SU-DHL-6 (cell line): ENCODE results near the gene CLIC2.
"Not testable (repeated sequence)": the region's sequence is repeated elsewhere in the genome, so short reads cannot be mapped to it uniquely, and the experiment has no call there.

Experiments used
- CTCF ChIP-seq: fragments of 200-600 bp; sonication (generic); IDR thresholded peaks from one replicate; pipeline ENCODE4 v1.5.1; 2017; ENCODE audit warnings: antibody characterized with exemption, mild to moderate bottlenecking, low read length, moderate library complexity; ENCODE audit not compliant: insufficient read depth, poor library complexity, severe bottlenecking
- EZH2phosphoT487 ChIP-seq: fragments of 200-600 bp; sonication (generic), shearing (Covaris generic); conservative IDR thresholded peaks from 2 replicates; pipeline ENCODE4 v1.6.1; 2018; ENCODE audit warnings: mild to moderate bottlenecking, antibody characterized with exemption, low read length, moderate library complexity, mixed read lengths

- TF ChIP-seq CTCF, EZH2phosphoT487: not testable (repeated sequence)
These were observed 15.0 kb upstream of the CLIC2 start for GRCh38 chrX:155349448-155349847.
